LNCAP (cell line): ENCODE results near the gene PUS7.

ENCODE experiments used
- TF ChIP-seq, protein P1 (sequence below): fragments of 450-650 bp; IDR thresholded peaks from 2 replicates; pipeline ENCODE4 v1.5.1; 2017; ENCODE audit warnings: mild to moderate bottlenecking

The PUS7 gene

GRCh38 chr7:105512415-105512814 lies 9.7 kb downstream of the PUS7 start:
- TF ChIP-seq, protein P1, sequence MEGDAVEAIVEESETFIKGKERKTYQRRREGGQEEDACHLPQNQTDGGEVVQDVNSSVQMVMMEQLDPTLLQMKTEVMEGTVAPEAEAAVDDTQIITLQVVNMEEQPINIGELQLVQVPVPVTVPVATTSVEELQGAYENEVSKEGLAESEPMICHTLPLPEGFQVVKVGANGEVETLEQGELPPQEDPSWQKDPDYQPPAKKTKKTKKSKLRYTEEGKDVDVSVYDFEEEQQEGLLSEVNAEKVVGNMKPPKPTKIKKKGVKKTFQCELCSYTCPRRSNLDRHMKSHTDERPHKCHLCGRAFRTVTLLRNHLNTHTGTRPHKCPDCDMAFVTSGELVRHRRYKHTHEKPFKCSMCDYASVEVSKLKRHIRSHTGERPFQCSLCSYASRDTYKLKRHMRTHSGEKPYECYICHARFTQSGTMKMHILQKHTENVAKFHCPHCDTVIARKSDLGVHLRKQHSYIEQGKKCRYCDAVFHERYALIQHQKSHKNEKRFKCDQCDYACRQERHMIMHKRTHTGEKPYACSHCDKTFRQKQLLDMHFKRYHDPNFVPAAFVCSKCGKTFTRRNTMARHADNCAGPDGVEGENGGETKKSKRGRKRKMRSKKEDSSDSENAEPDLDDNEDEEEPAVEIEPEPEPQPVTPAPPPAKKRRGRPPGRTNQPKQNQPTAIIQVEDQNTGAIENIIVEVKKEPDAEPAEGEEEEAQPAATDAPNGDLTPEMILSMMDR = no peak

DNA sequence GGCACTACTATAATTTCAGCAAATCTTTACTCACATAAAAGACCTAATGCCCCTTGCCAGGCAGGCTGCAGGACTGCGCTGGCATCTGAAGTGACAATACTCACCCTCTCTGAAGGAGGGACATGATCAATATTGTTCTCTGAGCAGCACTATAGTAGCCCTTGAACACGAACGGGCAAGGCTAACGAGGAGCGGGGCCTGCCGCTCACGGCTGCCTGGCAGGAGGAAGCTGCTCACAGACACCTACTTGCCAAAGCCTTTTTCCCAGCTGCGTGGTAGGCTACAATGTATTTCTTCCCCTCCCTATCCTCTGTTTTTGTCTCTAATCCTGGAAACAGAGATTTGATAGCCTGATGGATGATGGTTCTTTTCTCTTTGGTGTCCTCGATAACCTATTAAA lies 19.9 kb downstream of the PUS7 start:
- TF ChIP-seq, protein P1 = no peak

DNA sequence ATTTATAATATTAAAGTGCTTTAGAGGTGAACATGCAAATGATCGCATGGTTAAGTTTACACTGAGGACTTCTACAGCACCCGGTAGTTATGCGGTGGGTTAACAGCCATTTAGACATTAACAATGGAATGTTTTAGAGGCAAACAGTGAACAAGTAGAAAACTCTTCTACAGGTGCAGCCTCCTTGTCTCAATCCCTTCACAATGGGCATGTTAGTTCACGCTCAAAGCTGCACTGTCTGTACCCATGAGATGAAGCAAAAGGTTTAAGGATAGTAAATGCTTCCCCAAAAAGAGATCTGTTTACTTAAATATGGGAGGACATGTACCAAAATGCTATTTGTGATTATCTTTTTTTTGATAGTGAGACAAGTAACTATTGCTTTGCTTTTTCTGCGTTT lies 25.1 kb downstream of the PUS7 start:
- TF ChIP-seq, protein P1 = no peak

DNA sequence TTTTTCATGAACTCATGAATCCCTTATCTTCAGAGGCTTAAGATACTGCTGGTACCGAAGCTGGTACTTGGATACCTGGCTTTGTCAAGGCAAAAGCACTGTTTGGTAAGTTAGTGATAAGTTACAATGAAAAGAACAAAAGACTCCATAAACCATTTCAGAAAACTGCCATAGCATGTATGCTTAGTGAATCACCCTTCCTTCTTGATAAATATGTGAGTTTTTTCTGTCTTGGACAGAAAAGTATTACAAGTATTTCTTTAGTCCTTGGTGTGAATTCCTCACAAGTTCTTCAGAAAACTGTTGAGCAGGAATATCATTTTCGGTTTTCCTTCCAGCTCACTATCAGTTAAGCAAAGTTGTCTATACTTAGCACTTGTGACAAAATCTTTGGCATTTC lies 25.6 kb downstream of the PUS7 start:
- TF ChIP-seq, protein P1 = no peak

GRCh38 chr7:105493923-105494315 lies 28.2 kb downstream of the PUS7 start:
- TF ChIP-seq, protein P1 = no peak

DNA sequence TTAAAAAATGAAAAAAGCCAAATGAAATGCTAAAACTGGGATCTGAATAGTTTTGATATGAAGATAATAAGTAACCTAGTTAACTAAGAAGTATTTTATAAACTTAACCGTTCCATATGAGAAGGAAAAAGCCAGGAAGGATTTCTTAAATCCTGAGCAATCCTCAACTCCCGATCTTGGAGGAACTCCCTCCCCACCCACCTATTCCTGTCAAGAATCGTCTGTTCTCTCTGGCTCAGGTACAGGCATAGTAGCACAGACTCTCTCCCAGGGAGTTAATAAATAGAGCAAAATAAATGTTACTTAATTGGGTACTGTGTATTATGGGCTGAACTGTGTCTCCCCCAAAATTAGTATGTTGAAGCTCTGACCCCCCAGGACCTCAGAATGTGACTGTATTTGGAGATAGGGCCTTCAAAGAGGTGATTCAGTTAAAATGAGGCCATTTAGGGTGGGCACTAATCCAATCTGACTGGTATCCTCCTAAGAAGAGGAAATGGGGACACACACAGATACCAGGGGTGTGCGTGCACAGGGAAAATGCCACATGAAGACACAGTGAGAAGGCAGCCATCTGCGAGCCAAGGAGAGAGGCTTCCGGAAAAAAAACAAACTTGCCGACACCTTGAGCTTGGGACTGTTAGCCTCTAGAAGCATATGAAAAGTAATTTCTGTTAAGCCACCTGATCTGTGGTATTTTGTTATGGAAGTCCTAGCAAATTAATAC lies 28.7 kb downstream of the PUS7 start:
- TF ChIP-seq, protein P1 = no peak

DNA sequence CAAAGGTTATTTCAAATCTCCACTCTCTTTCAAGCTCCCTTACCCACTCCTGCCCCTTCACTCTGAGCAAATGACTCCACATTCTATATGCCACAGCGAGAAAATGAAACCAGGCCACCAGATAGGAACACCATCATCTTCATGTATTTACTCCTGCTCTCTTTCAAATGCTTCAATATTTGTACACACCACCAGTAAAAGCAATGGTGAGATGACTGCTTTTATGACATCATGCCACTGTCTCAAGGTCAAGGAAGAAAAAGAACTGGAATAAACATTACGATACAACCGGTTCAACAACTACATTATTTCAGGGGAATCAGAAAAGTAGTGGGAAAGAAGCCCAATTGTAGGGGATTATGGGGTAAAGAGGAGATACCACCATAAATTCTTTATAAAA lies 32.7 kb downstream of the PUS7 start:
- TF ChIP-seq, protein P1 = no peak
